ENCODE measurements around the gene ZFP36L1.

Gene ZFP36L1

DNA sequence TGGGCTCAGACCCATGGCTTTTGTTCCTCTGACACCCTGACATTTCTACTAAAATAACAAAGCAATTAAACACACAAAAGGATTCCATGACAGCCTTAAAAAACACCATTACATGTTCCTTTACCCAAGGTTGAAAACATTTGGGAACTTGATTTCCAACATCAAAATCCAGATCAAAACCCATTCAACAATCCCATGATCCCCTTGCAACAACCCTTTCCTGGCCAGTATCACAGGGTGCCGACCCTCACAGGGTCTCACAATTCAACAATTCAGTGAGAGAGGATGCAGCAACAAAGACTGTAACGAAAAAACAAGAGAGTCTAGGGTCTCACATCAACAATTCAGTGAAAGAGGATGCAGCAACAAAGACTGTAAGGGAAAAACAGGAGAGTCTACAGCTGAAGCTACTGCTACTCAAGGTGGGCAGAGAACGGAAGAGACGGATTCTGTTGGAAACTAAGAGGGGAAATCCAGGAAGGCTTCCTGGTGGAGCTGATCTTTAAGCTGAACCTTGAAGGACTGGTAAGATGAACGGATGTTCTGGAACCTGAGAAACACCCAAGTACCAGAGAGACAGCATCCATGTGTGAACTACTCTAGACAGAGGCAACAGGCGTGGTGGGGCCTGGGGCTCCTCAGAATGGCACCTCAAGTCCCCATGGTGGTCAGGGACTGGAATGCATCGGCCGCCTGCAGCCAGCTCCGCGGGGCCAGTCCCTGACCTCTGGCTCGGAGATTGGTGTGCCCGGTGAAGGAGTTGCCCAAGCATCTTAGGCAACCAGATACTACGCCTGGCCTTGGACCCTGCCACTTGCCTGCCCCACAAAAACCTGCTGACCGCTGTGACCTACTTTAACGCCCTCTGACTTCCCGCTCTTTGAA is 22.7 kb upstream of the ZFP36L1 start:
- DNase-seq = no peak

- no peak for DNase-seq
These were observed 21.9 kb upstream of the ZFP36L1 start for GRCh38 chr14:68814539-68815297.

- no peak for DNase-seq
These were observed 21.3 kb upstream of the ZFP36L1 start for GRCh38 chr14:68814238-68814538.

DNA sequence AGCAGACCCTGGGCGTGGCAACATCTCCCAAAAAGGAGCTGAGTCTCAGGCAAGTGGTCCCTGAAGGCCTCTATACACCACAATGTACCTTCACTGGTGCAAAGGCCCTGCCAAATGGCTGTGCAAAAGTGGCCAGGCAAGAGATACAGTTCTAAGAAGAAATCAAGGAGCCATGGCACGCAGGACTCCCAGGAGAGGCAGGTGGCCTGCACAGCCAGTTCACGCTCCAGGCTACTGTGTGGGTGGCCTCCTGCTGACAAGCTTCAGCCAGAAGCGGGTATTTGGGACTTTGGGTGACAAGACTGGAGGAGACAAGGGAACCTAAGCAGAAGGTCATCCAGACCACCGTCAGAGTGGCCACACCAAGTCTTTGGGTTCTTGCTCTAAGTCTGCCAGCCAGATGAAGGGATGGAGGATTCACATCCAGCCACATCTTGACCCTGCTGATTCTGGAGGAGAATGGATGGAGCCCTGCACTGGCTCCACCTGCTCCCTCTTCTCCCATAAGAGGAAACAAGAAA is 20.5 kb upstream of the ZFP36L1 start:
- DNase-seq = no peak

DNA sequence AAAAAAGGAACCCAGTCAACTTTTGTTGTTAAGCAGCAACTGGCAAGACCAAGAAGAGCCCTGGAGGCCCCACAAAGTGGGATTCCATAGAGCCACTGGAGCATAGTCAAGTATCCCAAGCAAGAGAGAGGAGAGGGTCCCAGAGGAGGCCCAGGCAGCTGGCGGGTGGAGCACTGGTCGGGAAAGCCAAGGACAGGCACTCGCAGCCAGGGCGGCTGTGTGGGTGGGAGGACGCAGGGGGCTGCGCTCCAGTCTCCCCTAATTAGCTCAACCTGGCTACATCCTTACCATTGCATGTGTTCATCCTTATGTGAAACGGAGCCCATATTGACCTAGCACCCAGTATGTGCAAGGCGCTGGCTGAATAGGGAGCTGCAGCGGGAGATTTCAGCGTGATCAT is 18.3 kb upstream of the ZFP36L1 start:
- DNase-seq = no peak

DNA sequence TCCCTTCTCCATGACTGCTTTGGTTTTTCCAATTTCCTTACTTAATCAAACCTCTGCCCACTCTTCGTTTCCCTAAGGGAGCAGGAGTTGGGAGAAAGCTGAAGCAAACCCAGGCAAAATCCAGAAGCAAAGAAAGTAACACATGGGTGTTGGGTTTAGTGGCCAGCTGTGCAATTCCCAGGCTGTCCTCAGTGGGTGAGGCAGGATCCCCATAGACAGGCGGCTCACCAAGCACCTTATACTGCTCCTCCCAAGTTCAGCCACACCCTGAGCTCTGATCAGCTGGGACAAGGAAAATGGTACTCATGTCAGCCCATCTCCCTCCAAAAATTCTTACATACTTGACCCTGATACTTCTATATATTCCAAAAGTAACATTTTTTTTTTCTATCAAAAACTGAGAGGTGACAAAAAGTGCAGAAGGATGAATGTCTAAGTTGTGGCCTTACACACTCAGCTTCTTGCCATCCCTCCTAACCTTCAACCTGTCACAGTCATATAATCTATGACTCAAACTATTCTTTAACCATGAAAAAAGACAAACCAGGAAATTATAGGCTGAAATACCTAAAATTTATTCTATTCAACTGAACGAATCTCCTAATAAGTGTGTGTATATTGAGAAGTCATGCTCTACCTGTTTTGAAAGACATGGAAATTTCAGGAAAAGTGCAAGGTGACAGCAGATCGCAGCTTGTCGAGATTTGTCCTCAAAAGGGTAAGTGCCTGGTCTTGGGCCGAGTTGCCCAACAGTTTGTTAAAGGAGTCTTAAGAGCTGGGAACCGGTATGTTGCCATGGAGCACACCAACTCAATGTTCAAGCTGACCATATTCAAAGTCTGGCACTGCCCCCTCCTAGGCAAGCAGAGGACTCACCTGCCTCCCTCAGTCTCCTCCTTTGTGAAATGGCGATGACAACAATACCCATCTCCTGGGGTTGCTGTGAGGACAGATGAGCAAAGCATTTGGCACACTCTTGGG is 17.6 kb upstream of the ZFP36L1 start:
- DNase-seq = no peak

- DNase-seq = no peak
These were observed 16.7 kb upstream of the ZFP36L1 start for GRCh38 chr14:68809524-68809923.

- DNase-seq = no peak
These were observed 16.0 kb upstream of the ZFP36L1 start for GRCh38 chr14:68808696-68809480.

GRCh38 chr14:68807987-68808386 is 15.1 kb upstream of the ZFP36L1 start:
- DNase-seq = no peak

- DNase-seq = no peak
These were observed 14.3 kb upstream of the ZFP36L1 start for GRCh38 chr14:68807148-68807600.

DNA sequence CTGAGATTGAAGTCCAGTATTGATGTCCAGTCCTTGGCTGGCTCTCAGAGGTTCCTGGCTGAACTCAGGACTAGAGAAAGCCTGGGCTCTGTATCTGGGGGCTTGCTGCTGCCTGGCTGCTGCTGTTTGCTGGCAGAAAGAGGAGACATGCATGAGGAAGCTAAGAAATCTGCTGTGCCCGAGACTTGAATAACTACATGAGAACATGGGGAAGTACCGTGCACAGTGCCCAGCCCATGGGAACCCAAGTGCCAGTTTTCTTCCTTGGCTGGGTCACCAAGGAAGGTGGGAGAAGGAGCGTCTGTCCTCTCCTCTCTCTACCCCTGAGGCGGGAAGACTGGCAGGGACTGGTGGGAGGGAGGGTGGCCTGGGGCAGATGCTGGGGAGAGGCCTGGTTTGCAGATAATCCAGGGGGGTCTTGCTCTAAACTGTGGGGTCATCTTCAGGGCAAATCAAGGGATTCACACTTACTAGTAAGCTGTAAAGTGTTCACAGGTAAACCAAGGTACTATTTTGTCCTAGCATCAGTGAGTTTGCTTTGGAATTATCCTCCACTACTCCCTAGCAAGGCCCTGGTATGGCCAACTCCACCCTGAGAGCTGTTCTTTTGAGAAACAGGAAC is 13.8 kb upstream of the ZFP36L1 start:
- no peak for DNase-seq

DNA sequence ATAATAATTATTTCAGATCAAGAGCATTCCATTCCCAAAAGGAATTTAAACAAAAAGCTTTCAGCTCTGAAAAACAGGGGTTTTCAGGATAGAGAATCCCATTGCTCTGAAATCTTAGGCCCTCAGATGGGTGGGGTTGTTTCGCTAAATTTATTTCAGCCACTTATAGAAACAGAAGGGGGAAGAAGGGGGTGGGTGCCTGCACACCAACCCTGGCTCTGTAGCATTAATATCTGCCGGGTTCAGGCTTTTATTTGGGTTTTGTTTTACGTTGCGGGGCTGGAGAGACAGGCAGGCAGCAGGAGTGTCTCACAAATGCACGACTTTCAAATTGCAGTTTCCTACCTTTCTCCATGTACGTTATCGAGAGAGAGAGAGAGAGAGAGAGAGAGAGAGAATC is 12.5 kb upstream of the ZFP36L1 start:
- DNase-seq = no peak

GRCh38 chr14:68801631-68802030 is 8.8 kb upstream of the ZFP36L1 start:
- no peak for DNase-seq

DNA sequence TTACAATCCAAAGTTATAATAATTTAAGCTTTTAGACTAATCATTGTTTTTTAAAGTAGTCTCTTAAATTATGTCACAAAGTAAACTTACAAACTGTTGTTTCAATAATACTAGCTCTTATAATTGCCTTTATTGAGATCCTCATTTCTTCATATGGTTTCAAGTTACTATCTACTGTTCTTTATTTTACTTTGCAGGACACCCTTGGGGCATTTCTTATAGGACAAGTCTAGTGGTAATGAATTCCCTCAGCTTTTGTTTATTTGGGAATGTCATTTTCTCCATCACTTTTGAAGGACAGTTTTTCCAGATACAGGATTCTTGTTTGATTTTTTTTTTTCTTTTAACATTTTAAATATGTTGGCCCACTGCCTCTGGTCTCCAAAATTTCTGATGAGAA is 8.1 kb upstream of the ZFP36L1 start:
- DNase-seq = no peak

GRCh38 chr14:68800390-68800789 is 7.5 kb upstream of the ZFP36L1 start:
- no peak for DNase-seq

- DNase-seq = no peak
These were observed 5.8 kb upstream of the ZFP36L1 start for GRCh38 chr14:68798621-68799020.

DNA sequence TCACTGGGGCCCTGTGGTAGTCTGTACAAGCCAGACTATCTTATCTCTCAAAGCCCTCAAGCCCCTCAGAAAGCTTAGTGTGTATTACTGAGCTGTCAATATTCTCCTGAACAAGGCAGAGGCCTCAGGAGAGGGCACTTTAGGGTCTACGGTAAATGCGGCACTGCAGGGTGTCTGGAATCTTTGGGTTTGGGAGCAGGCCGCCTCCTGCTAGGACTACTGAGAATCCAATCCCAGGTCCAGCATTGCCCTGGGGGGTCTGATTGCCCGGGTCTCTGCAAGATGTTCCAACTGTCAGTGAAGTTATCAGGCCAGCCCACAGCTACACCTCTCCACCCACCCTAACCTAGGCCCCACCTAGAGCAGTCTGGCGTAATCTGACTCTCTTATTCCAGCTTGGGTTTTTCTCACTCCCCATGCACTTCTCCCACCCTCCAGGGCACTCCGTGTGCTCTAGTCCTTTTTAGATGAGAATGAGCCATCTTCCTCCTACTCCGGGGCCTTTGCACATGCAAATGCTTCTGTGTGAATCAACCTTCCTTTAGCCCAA is 4.3 kb upstream of the ZFP36L1 start:
- DNase-seq = no peak

DNA sequence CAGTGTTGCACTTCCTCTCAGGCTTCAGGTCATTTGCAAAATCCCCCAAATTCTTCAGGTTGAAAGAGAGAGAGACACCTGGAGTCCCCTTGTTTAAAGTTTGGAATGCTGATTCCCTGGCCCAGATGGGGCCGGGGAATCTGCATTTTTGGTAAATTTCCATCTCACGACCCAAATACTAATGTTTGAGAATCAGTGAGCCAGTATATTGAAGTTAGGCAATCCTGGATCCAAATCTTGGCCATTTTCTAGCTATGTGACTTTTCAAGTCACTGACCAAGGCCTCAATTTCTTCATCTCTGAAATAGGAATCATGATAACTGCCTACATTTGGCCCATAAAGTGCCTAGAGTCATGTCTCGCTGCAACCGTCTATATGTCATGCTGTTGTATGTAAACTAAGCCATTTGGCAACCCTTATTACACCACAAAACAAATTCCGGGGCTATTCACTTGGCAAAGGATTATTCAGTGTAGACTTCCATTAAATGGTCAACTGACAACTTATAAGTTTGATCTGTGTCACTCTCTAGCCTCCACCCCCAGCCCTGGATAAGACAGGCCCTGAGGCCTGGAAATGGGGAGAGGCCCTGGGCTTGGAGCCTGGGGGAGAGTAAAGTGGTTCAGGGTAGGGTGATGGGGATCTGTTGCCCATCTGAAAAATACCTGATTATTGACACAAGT is 3.7 kb upstream of the ZFP36L1 start:
- no peak for DNase-seq

GRCh38 chr14:68795597-68796417 is 2.9 kb upstream of the ZFP36L1 start:
- DNase-seq = no peak

All from NCI-H1436 treated with DMSO at 0.1 percent for 48 hours (cell line).